SK-N-SH (cell line): ENCODE results near the gene CERS1.

ENCODE experiments used
- CHD2 ChIP-seq: fragments of 150-350 bp; IDR thresholded peaks from 2 replicates; pipeline ENCODE4 v1.6.1; 2018; ENCODE audit warnings: low read length; ENCODE audit not compliant: partially characterized antibody
- CTCF ChIP-seq: fragments of 200-600 bp; sonication (generic); IDR thresholded peaks from 2 replicates; pipeline ENCODE4 v1.6.1; 2017; ENCODE audit warnings: antibody characterized with exemption, mild to moderate bottlenecking, moderate library complexity
- POLR2AphosphoS5 ChIP-seq: IDR thresholded peaks from 2 replicates; pipeline ENCODE4 v1.6.1; 2012; ENCODE audit warnings: low read depth, low read length
- TF ChIP-seq, protein P1 (sequence below): IDR thresholded peaks from 2 replicates; pipeline ENCODE4 v1.6.1; 2012; ENCODE audit warnings: mild to moderate bottlenecking, low read depth, low read length, moderate library complexity

DNA sequence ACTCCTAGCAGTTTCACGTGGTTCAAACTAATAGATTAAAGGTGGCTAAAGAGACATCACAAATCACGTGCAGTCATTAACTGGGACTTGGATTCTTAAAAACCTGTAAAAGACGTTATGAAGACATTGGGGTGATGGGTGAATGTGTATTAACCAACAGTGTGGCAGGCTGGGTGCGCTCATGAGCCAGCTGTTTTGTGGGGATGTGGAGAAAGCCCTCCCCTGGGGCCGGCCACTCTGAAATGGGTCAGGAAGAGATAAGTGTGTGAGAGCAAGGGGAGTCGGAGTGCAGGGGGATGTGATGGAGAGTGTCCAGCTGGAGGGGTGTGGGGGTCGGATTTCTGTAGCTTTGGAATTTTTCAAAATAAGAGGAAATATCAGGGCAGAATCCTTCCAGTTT lies 53.8 kb downstream of the CERS1 start:
- TF ChIP-seq CTCF: no peak
- TF ChIP-seq POLR2AphosphoS5: no peak
- TF ChIP-seq CHD2: no peak
- TF ChIP-seq, protein P1, sequence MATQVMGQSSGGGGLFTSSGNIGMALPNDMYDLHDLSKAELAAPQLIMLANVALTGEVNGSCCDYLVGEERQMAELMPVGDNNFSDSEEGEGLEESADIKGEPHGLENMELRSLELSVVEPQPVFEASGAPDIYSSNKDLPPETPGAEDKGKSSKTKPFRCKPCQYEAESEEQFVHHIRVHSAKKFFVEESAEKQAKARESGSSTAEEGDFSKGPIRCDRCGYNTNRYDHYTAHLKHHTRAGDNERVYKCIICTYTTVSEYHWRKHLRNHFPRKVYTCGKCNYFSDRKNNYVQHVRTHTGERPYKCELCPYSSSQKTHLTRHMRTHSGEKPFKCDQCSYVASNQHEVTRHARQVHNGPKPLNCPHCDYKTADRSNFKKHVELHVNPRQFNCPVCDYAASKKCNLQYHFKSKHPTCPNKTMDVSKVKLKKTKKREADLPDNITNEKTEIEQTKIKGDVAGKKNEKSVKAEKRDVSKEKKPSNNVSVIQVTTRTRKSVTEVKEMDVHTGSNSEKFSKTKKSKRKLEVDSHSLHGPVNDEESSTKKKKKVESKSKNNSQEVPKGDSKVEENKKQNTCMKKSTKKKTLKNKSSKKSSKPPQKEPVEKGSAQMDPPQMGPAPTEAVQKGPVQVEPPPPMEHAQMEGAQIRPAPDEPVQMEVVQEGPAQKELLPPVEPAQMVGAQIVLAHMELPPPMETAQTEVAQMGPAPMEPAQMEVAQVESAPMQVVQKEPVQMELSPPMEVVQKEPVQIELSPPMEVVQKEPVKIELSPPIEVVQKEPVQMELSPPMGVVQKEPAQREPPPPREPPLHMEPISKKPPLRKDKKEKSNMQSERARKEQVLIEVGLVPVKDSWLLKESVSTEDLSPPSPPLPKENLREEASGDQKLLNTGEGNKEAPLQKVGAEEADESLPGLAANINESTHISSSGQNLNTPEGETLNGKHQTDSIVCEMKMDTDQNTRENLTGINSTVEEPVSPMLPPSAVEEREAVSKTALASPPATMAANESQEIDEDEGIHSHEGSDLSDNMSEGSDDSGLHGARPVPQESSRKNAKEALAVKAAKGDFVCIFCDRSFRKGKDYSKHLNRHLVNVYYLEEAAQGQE: no peak
